NCI-H1417 treated with DMSO at 0.1 percent for 48 hours (cell line): ENCODE measurements around the gene UBE2N.

ENCODE experiments used
- DNase-seq: peaks from one replicate; lab custom pipeline; 2025; lab: John Stamatoyannopoulos, UW

Gene UBE2N, protein sequence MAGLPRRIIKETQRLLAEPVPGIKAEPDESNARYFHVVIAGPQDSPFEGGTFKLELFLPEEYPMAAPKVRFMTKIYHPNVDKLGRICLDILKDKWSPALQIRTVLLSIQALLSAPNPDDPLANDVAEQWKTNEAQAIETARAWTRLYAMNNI

GRCh38 chr12:93441617-93442410, at the start of gene UBE2N:
Gene UBE2N, minus strand, starts transcription at chr12:93441947. Its CDS starts 63 bp downstream, at chr12:93441884.
- peak; percentile 66 for DNase-seq

- no peak for DNase-seq
Measured at GRCh38 chr12:93484315-93484981, 42.7 kb upstream of the UBE2N start.

DNA sequence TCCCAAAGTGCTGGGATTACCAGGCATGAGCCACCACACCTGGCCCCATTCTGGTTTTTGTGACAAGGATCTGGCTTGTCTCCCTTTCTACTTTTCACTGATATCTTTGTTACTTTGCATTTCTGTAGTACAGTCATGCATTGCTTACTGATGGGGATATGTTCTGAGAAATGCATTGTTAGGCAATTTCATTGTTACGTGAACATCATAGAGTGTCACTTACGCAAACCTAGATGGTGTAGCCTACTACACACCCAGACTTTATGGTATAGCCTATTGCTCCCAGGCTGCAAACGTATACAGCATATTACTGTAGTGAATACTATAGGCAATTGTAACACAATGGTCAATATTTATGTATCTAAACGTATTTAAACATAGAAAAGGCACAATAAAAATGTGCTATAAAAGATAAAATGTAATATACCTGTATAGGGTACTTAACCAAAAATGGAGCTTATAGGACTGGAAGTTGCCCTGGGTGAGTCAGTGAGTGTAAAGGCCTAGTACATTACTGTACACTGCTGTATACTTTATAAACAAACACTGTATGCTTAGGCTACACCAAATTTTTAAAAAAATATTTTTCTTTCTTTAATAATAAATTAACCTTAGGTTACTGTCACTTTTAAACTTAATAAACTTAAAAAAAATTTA, 41.5 kb upstream of the UBE2N start:
- DNase-seq: no peak

GRCh38 chr12:93482721-93483120, 41.0 kb upstream of the UBE2N start:
- no peak for DNase-seq

DNA sequence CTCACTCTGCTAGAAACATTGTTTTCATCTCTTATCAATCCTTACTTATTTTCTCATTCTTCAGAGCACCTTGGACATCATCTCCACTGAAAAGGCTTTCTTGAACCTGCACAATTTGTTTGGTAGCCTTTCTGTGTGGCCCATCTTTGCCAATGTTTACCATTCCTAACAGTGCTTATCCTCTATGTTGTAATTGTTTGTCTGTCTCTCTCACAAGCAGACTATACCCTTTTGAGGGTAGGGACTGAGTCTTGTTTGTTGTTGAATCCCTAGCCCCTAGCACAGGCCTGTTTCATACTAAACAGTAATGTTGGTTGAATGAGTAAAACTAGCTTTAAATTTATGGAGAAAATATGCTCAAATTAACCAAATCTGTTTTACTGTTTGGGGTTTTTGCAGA, 34.8 kb upstream of the UBE2N start:
- no peak for DNase-seq

DNA sequence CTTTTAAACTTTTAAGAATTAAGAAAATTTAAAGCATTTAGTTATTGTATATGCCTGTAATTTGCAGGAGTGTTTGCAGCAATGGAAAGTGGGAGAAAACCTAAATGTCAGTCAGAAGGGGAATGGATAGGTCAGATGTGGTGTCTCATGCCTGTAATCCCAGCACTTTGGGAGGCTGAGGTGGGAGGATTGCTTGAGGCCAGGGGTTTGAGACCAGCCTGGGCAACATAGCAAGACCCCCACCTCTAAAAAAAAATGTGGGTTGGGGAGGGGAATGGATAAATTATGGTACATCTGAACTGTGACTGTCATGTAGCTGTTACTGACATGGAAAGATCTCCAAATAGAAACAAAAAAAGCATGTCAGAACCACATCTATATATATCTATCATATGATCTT, 27.6 kb upstream of the UBE2N start:
- no peak for DNase-seq

DNA sequence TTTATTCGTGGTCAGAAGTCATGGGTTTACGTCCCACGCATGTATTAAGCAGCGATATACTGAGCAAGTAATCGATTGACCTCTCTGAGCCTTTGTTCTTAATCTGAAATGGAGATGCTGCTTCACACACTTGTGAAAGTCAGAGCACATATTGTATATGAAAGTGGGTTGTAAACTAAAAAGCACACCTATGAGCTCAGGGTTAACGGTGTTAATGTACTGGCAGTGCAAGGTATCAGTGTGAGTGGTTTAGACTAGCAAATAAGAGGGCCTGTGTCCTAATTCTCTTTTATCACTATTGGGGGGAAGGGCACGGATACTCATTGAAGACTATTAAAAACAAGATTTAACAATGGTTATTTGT, 26.2 kb upstream of the UBE2N start:
- DNase-seq: no peak

DNA sequence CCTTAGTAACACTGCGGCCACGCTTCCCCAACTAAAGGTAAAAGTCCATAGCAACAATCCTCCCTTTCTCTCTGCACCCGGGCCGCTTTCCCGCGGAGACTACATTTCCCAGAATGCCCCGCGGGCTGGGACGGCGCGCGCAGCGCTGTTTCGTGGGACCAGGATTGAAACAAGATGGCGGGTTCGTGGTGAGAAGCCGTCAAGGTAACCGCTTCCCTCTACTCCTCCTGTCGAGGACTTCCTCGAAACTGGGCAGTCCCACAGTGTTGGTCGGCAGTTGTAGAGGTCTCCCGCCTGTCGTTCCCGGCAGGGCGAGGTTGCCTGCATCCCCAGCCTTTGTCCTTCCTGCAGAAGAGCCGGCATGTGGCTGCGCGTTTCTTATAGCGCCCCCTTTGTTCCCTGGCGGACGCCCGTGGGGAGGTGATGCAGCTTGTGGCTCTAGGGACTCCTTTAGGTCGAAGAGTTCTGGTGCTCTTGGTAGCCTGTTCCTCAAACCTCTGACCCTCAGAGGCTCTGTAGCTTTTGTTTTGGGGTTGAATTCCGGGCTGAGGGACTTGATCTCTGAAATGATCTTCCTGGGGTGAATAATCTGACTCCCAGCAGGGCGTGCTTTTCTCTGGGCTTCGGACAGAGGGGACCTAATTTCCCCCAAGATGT, 25.7 kb upstream of the UBE2N start, which contains the start of gene MRPL42:
Gene MRPL42, plus strand, starts transcription at position 164 of the 657 bp plus-strand sequence. CDS start 1,772 bp downstream, outside the sequence.
- DNase-seq: peak; percentile 75

GRCh38 chr12:93466625-93467350, 25.0 kb upstream of the UBE2N start:
- no peak for DNase-seq

GRCh38 chr12:93465841-93466240, 24.1 kb upstream of the UBE2N start:
- no peak for DNase-seq

GRCh38 chr12:93461503-93461902, 19.8 kb upstream of the UBE2N start:
- DNase-seq: no peak

DNA sequence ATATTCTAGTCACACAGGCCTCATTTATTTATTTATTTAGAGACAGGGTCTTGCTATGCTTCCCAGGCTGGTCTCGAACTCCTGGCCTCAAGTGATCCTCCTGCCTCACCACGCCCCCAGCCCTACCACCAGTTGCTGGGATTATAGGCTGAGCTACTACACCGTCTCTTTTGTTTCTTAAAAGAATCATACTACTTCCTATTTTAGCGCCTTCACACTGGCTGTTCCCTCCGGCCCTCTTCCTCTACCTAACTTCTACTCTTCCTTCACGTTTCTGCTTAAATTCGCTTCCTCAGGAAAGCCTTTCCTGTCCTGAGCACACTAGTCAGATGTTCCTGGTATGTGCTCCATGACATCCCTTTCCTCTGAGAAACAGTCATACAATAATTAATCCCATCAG, 19.2 kb upstream of the UBE2N start:
- no peak for DNase-seq

- DNase-seq: no peak
Measured at GRCh38 chr12:93460003-93460402, 18.3 kb upstream of the UBE2N start.

DNA sequence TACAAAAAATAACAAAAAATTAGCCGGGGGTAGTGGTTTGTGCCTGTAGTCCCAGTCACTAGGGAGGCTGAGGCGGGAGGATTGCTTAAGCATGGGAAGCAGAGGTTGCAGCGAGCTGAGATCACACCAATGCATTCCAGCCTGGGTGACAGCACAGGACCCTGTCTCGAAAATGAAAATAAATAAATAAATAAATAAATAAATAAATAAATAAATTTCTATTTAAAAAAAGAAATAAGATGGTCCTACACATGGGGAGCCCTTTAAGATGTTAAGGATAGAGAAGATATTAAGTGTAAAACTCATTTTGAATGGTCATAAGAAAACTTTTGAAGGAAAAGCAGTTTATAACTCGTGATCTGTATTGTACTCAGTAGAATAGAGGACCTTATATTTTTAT, 17.4 kb upstream of the UBE2N start:
- no peak for DNase-seq

DNA sequence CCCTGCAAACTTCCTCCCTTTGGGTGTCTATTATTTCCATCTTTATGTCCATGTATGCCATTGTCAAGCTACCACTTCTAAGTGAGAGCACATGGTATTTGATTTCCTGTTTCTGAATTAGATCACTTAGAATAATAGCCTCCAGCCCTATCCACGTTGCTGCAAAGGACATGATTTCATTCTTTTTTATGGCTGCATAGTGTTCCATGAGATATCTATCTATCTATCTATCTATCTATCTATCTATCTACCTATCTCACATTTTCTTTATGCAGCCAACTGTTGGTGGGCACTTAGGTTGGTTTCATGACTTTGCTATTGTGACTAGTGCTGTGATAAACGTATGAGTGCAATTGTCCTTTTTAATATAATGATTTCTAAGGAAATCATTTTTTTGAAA, 14.3 kb upstream of the UBE2N start:
- no peak for DNase-seq

- no peak for DNase-seq
Measured at GRCh38 chr12:93453633-93454032, 11.9 kb upstream of the UBE2N start.

DNA sequence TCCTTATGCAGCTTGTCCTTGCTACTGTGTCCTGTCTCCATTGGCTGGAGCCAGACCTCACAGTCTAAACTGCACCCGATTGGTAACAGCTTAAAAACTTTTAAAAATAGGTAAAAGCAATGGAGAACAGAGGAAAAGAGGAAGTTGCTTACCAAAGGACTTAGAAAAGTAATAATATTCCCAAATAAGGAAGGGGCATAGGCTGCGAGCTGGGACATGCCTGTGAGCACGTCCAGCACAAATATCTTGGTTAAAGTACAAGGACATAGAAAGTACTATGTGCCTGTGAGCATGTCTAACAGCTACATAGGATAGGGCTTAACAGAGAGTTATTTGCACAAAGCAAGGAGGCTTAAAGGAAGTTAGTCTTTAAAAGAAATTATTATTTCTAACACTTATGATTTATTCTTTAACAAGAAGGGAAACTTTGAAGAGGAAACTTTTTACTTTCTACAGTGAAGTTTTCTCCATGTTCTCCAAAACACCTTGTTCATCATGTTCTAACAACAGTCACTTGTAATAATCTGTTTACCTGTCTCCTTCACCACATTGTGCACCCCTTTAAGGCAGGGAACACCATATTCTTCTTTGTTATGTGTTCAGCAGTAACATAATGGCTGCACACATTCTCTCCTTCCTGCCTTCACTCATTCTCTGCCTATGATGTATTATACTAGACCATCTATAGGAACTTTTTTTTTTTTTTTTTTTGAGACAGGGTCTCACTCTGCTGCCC, 9.8 kb upstream of the UBE2N start:
- DNase-seq: no peak

GRCh38 chr12:93449277-93449676, 7.5 kb upstream of the UBE2N start:
- no peak for DNase-seq

GRCh38 chr12:93448796-93449195, 7.0 kb upstream of the UBE2N start:
- DNase-seq: no peak

DNA sequence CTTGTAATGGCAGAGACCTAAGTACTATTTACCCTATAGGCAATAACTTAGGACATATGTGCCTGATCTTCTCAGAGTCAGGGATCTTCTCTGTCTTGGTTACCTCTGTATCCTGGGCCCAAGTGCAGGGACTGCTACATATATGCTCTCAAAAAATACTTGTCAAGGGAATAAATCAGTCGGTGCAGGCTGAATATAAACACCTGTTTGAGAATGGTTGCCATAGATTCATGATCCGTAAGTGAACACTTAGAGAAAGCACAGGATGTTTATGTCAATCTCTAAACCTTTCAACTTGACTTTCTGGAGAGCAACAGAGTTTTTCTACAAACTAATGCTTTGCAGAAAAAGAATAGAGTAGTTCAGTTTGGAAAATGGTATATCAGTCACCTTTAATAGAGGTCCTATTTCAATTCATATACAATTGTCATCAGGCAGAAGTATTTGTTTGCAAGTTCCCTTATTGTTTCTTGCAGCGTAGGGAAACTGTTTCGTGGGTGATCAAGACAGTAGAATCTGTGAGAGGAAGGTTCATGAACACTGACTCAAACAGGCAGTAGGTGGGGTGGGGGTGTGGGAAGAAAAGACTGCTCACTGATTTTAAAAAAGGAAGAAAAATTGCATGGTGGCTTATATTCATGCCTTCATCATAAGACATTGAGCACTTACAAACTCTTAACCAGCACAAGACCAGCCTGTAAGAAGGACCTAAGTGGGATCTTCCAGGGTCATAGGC, 6.0 kb upstream of the UBE2N start:
- peak; percentile 18 for DNase-seq
